Activated CD8-positive, alpha-beta T cell treated with anti-CD3 and anti-CD28 coated beads for 36 hours (primary cell): ENCODE results near the gene TSHZ1. TPM values are rescaled to one million over a fixed set of nuclear protein-coding genes. Genes with fewer than 3 reads are reported as not detected.
A peak's percentile ranks its signal among the peaks of the same experiment; 100 is the strongest.

ENCODE experiments used
- ATAC-seq: fragments of 200-7000 bp; cut with Tn5 transposase; one replicate; pipeline ENCODE4 v1.10.0; 2021; ENCODE audit warnings: mild to moderate bottlenecking, moderate library complexity
- CTCF ChIA-PET: fragments of 350-600 bp; sonication (Branson Sonifier 250); formaldehyde crosslinking; loops from one replicate; lab custom pipeline; 2021; ENCODE audit warnings: antibody characterized with exemption; lab: Charles Lee
- POLR2A ChIA-PET: fragments of 350-600 bp; sonication (Branson Sonifier 250); formaldehyde crosslinking; loops from one replicate; lab custom pipeline; 2021; ENCODE audit warnings: antibody characterized with exemption; lab: Charles Lee
- DNase-seq: peaks from one replicate; pipeline ENCODE4 v3.0.0-alpha.2; 2020
- H3K27ac Mint-ChIP-seq: one replicate; pipeline ENCODE4 v1.8.0; 2021; ENCODE audit warnings: mild to moderate bottlenecking, mixed read lengths
- H3K27me3 Mint-ChIP-seq: one replicate; pipeline ENCODE4 v1.8.0; 2021; ENCODE audit warnings: mixed read lengths
- H3K36me3 Mint-ChIP-seq: one replicate; pipeline ENCODE4 v1.8.0; 2021; ENCODE audit warnings: low read depth, mixed read lengths
- H3K4me1 Mint-ChIP-seq: one replicate; pipeline ENCODE4 v1.8.0; 2021; ENCODE audit warnings: low read depth, mixed read lengths
- H3K4me3 Mint-ChIP-seq: one replicate; pipeline ENCODE4 v1.8.0; 2021; ENCODE audit warnings: mild to moderate bottlenecking, moderate library complexity, mixed read lengths
- H3K9me3 Mint-ChIP-seq: one replicate; pipeline ENCODE4 v1.8.0; 2021; ENCODE audit warnings: mixed read lengths
- intact Hi-C: fragments of 100-400 bp; cut with micrococcal nuclease; formaldehyde crosslinking; loops from one replicate; pipeline ENCODE4 v1.10.0; 2022
- total RNA-seq, 2 experiments: library from RNA; stranded (reverse); gene quantifications; one replicate each; pipeline ENCODE4 v1.2.3, GENCODE V29; 2021
- TF ChIP-seq, protein P1 (sequence below): fragments of 200-600 bp; IDR thresholded peaks from one replicate; pipeline ENCODE4 v1.8.0; 2022; ENCODE audit warnings: antibody characterized with exemption, mild to moderate bottlenecking

The TSHZ1 gene
- total RNA-seq, 2 experiments from 2014 or later = 10.8 to 11.0 TPM

DNA sequence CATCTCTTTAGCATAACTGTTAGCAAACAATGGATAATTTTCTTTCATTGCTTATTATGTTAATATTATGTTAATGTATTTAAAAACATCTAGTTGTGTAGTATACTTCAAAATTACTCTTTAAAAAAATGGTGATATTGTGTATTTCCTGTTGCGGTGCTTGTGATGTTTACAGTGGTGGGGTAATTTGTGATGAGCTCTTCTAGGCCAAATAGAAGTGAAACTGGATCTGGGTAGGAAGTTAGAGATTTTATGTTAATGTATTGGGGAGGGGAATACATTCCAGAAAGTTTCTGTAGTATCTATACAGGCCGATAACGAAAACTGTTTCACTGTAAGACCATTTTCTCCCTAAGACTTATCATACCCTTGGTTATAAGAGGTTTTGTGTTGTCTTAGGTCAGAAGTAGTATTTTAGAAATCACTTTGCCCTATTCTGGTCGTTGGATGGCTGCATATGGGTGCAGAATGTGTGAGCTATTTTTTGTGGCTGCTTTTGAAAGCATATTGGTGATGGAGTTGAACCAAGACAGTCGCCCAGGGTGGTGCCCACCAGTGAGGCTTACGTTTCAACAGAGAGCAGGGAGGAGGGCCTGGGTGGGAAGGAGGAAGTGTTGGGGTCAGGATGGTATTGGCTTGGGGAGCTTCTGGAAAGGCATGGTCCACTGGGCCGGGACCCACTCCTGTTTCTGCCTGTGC lies 5.8 kb downstream of the TSHZ1 start:
- POLR2A ChIA-PET = no interaction called here
- Mint-ChIP-seq H3K27me3 (no peaks in the 10 kb centered on the region), H3K9me3 (no peaks in the 10 kb centered on the region), H3K4me1 (peaks cover 75% of the 10 kb centered on the region), H3K36me3 (peaks cover 1% of the 10 kb centered on the region), H3K4me3 (peak overlapping the region; percentile 44), H3K27ac (peak overlapping the region; percentile 88)
- CTCF ChIA-PET = interaction anchor here (0.8 kb wide), 1 partner anchor 24 kb away, joined by 6 read pairs; no protein-coding TSS in a partner anchor
- DNase-seq = no peak
- TF ChIP-seq, protein P1, sequence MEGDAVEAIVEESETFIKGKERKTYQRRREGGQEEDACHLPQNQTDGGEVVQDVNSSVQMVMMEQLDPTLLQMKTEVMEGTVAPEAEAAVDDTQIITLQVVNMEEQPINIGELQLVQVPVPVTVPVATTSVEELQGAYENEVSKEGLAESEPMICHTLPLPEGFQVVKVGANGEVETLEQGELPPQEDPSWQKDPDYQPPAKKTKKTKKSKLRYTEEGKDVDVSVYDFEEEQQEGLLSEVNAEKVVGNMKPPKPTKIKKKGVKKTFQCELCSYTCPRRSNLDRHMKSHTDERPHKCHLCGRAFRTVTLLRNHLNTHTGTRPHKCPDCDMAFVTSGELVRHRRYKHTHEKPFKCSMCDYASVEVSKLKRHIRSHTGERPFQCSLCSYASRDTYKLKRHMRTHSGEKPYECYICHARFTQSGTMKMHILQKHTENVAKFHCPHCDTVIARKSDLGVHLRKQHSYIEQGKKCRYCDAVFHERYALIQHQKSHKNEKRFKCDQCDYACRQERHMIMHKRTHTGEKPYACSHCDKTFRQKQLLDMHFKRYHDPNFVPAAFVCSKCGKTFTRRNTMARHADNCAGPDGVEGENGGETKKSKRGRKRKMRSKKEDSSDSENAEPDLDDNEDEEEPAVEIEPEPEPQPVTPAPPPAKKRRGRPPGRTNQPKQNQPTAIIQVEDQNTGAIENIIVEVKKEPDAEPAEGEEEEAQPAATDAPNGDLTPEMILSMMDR = no peak
- intact Hi-C loops = no loop called here
- ATAC-seq = peak; percentile 38

DNA sequence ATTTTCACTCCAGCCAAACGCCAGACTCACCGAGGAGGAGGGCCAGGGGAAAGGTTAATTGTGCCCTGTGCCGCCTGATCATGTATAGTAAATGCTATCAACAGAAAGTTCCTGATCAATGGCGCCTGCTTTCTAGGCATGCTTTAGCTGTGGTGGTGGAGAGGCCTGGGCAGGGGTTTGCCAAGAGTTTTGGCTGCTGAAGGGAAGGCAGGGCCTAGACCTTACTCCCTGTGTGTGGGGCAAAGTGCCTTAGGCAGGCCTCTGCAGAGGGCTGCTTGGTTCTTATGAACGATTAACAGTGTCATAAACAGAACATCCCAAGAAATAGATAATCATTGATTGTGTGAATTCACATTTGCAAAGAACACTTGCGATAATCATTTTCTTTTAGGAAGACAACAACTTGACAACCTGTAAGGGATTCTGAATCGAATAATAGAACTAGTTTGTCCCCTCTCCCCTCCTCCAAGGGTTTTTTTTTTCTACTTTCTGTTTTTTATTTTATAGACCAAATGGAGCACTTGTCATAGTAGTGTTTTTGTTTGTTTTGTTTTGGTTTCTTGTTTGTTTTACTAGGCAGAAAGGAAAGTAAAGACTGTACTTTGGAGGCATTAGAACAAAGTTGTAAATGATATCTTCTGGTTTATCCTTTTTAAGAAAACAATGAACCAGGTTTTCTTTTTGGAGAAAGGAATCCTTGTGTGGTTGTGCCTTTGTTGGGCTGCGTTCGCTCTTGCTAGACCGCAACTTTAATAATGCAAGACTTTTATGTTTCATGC lies 6.5 kb downstream of the TSHZ1 start:
- POLR2A ChIA-PET = no interaction called here
- DNase-seq = no peak
- Mint-ChIP-seq H3K9me3 (no peaks in the 10 kb centered on the region), H3K4me1 (peaks cover 81% of the 10 kb centered on the region), H3K27me3 (no peaks in the 10 kb centered on the region), H3K36me3 (peaks cover 1% of the 10 kb centered on the region), H3K27ac (peak overlapping the region; percentile 88), H3K4me3 (peak overlapping the region; percentile 44)
- ATAC-seq = no peak
- CTCF ChIA-PET = interaction anchor here (0.8 to 1.1 kb wide), 2 partner anchors 13 to 24 kb away, joined by 3 to 6 read pairs; no protein-coding TSS in a partner anchor
- intact Hi-C loops = no loop called here
- TF ChIP-seq, protein P1 = no peak

DNA sequence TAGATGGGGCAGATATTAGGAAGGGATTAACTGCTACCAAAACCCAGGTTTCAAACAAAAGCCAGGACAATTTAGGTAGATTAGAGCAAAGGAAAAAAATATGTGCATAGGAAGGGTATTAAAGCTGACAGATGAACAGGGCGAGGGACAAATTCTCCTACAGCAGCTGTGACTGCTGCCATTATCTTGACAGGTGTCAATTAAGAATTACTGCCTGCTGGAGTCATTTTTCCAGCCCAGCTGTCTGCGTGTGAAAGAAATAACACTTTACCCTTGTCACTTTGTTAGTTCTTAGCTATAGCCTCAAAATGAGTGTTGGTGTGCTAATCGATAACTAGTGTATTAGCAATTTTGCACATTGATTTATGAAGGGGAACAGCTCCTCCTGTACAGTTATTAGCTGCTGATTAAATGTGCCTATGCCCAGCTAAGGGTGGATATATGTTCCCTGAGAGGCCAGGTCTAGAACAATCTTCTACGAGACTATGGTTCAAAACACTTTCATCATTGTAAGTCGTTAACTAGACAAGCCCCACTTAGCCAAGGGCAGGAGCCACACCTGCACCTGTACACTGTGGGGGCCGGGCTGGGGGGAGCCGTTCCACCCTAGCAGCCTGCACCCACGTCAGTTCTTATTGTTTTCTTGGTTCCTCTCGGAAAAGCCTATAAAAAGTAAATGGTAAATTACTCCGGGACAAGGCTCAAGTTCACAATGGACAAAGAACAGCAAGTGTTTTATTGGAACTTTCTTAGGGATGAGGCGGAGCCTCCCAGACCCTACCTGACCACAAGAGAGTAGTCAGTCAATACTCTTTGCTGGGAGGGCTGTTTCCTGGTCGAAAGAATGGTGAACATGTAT lies 7.7 kb downstream of the TSHZ1 start:
- no peak for ATAC-seq
- intact Hi-C loops = no loop called here
- CTCF ChIA-PET = interaction anchor here (1.1 kb wide), 1 partner anchor 12 kb away, joined by 3 read pairs; no protein-coding TSS in a partner anchor
- Mint-ChIP-seq H3K27me3 (no peaks in the 10 kb centered on the region), H3K27ac (no peak overlapping the region), H3K4me1 (peaks cover 80% of the 10 kb centered on the region), H3K36me3 (peaks cover 1% of the 10 kb centered on the region), H3K4me3 (no peak overlapping the region), H3K9me3 (no peaks in the 10 kb centered on the region)
- TF ChIP-seq, protein P1 = no peak
- POLR2A ChIA-PET = no interaction called here
- no peak for DNase-seq

DNA sequence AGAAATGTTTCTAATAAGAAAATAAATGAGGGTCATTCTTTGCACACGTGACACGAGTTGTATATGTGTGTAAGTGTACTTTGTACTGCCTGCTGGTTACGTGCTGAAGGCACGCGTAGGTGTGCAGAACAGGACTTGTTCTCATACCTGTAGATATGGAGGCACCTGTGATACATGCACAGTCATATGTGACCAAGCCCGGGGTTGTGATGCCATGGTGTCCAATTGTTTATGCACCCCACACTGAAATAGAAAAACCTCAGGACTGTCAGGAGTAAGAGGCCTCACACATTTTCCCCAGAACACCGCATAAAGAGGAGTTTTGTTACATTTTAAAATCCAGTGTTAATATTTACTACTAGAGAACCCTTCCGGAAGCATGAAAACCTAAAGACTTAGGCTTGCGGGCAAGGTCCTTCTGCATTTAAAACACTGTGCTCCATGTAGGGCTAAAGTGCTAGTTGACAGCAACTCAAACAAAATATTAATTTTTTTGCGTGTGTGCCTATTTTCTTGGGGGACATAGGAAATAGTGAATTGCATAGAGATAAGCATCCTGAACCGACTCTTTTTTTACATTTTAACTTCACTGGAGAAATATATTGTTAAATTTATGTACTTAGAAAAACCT lies 9.3 kb downstream of the TSHZ1 start:
- intact Hi-C loops = no loop called here
- Mint-ChIP-seq H3K4me3 (no peak overlapping the region), H3K9me3 (no peaks in the 10 kb centered on the region), H3K4me1 (peaks cover 70% of the 10 kb centered on the region), H3K36me3 (no peaks in the 10 kb centered on the region), H3K27ac (peak overlapping the region; percentile 34), H3K27me3 (no peaks in the 10 kb centered on the region)
- DNase-seq (no peak), ATAC-seq (no peak)
- CTCF ChIA-PET = interaction anchor here (2.4 kb wide), 1 partner anchor 10 kb away, joined by 6 read pairs; no protein-coding TSS in a partner anchor
- POLR2A ChIA-PET = no interaction called here
- TF ChIP-seq, protein P1 = no peak
